Keratinocyte (primary cell): Measurements from ENCODE around the gene PHF14. TPM values are rescaled to one million over a fixed set of nuclear protein-coding genes. Genes with fewer than 3 reads are reported as not detected.

Source experiments
- DNase-seq: peaks from one replicate; pipeline ENCODE4 v3.0.0-alpha.2; 2011; ENCODE audit warnings: low read depth, missing footprints, low spot score
- FAIRE-seq: peaks from 2 replicates; lab custom pipeline; 2011; peaks lifted over from hg19 to GRCh38; lab: Jason Lieb, UNC
- H2AFZ ChIP-seq: 2 replicates; pipeline ENCODE4 v1.6.0; 2012; ENCODE audit warnings: low read length, control low read depth, inconsistent platforms; ENCODE audit not compliant: control insufficient read depth
- H3K27ac ChIP-seq: 2 replicates; pipeline ENCODE4 v1.5.1; 2011; ENCODE audit warnings: low read length; ENCODE audit not compliant: control insufficient read depth, insufficient read depth
- H3K27me3 ChIP-seq: 3 replicates; pipeline ENCODE4 v1.6.0; 2011; ENCODE audit warnings: low read length; ENCODE audit not compliant: control insufficient read depth, insufficient read depth; ENCODE audit errors: extremely low read depth
- H3K36me3 ChIP-seq, 2 experiments: 2 replicates in 1 of 2; 3 replicates in 1 of 2; pipeline ENCODE4 v1.5.1; 2011; ENCODE audit warnings: low read length in 2 of 2, mild to moderate bottlenecking in 1 of 2; ENCODE audit not compliant: control insufficient read depth in 2 of 2, insufficient read depth in 2 of 2; ENCODE audit errors: extremely low read depth in 1 of 2
- H3K4me1 ChIP-seq: 3 replicates; pipeline ENCODE4 v1.5.1; 2011; ENCODE audit warnings: low read length; ENCODE audit not compliant: control insufficient read depth, insufficient read depth; ENCODE audit errors: extremely low read depth
- H3K4me2 ChIP-seq: 3 replicates; pipeline ENCODE4 v1.6.0; 2011; ENCODE audit warnings: low read depth, low read length; ENCODE audit not compliant: control insufficient read depth, insufficient read depth; ENCODE audit errors: extremely low read depth
- H3K4me3 ChIP-seq, 3 experiments: fragments of 200-600 bp in 1 of 3; sonication (generic) in 1 of 3; 2 replicates in 2 of 3; 3 replicates in 1 of 3; pipeline ENCODE4 v1.5.1; 2011 to 2016; ENCODE audit warnings: low read length in 3 of 3, mild to moderate bottlenecking in 3 of 3, control low read depth in 2 of 3, inconsistent platforms in 1 of 3, low read depth in 1 of 3, mixed read lengths in 1 of 3, mixed run types in 1 of 3, moderate library complexity in 1 of 3; ENCODE audit not compliant: control insufficient read depth in 2 of 3, insufficient read depth in 2 of 3; ENCODE audit errors: extremely low read depth in 1 of 3
- H3K79me2 ChIP-seq: 2 replicates; pipeline ENCODE4 v1.6.0; 2012; ENCODE audit warnings: low read length; ENCODE audit not compliant: control insufficient read depth, insufficient read depth
- H3K9ac ChIP-seq: 3 replicates; pipeline ENCODE4 v1.6.0; 2011; ENCODE audit warnings: low read length; ENCODE audit not compliant: control insufficient read depth, insufficient read depth; ENCODE audit errors: extremely low read depth
- H3K9me1 ChIP-seq: 3 replicates; pipeline ENCODE4 v1.6.0; 2011; ENCODE audit warnings: low read length; ENCODE audit not compliant: control insufficient read depth, insufficient read depth; ENCODE audit errors: extremely low read depth
- H3K9me3 ChIP-seq: 2 replicates; pipeline ENCODE4 v1.5.1; 2012; ENCODE audit warnings: low read depth, low read length; ENCODE audit not compliant: control insufficient read depth
- H4K20me1 ChIP-seq: 3 replicates; pipeline ENCODE4 v1.6.0; 2011; ENCODE audit warnings: low read length; ENCODE audit not compliant: control insufficient read depth, insufficient read depth; ENCODE audit errors: extremely low read depth
- EZH2 ChIP-seq: IDR thresholded peaks from one replicate; pipeline ENCODE4 v1.6.1; 2012; ENCODE audit warnings: inconsistent platforms, mild to moderate bottlenecking, low read length, moderate library complexity
- dilution Hi-C: fragments of 300-500 bp; cut with MboI; formaldehyde crosslinking; loops from one replicate; pipeline ENCODE4 v1.7.0; 2020; ENCODE audit warnings: low sequenced_read_pairs; ENCODE audit not compliant: extremely low pct_ligation_motif_present
- polyA plus RNA-seq, 5 experiments: library from polyadenylated mRNA; depleted of rRNA in 3 of 5; stranded (reverse) in 3 of 5; stranded (forward) in 1 of 5; unstranded in 1 of 5; fragments of >200 nt; gene quantifications; 1 replicate in 1 of 5; 2 replicates in 3 of 5; 3 replicates in 1 of 5; pipeline versions ENCODE4 v1.2.1 to v1.2.3, GENCODE V29; 2011 to 2012; ENCODE audit warnings: missing spikeins in 2 of 5, low read depth in 1 of 5, low replicate concordance in 1 of 5
- TF ChIP-seq, protein P1 (sequence below), 3 experiments: IDR thresholded peaks in 1 of 3; conservative IDR thresholded peaks in 1 of 3; optimal IDR thresholded peaks in 1 of 3; 2 replicates in 2 of 3; 3 replicates in 1 of 3; pipeline versions ENCODE3 to v1.5.1; 2011; ENCODE audit warnings: low read length in 3 of 3, mild to moderate bottlenecking in 3 of 3, moderate library complexity in 2 of 3, control low read depth in 1 of 3, inconsistent platforms in 1 of 3; ENCODE audit not compliant: insufficient read depth in 2 of 3; ENCODE audit errors: extremely low read depth in 1 of 3

The PHF14 gene
- polyA plus RNA-seq, 1 donor (not counting 4 experiments of a cell fraction or from before 2014, with no cell fraction given): 16.9 TPM

DNA sequence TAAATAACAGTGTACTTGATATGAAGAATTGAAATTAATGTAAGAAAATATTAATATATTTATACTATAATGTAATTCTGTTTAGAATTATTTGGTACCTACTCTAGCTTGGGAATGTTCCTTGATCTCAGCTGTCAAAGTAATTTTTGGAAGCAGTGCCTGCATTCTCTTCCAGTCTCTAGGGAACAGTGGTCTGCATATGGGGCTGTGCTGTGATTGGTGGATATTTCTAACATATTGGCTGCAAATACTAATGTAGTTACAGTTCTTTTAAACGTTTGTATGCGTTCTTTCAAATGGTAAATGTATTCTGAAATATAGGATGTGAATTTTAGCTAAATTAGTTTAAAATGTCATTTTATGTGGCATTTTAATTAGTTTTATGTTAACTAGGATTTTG is 87.2 kb downstream of the PHF14 start:
- Histone ChIP-seq H3K36me3 (no peaks in the 10 kb centered on the region), H3K4me2 (no peak overlapping the region), H3K9ac (no peak overlapping the region), H4K20me1 (no peaks in the 10 kb centered on the region), H3K9me1 (no peaks in the 10 kb centered on the region), H3K9me3 (no peaks in the 10 kb centered on the region), H3K79me2 (no peaks in the 10 kb centered on the region), H3K4me1 (no peaks in the 10 kb centered on the region), H3K27me3 (no peaks in the 10 kb centered on the region), H3K27ac (no peak overlapping the region), H3K4me3 (no peak overlapping the region), H2AFZ (no peak overlapping the region)
- FAIRE-seq: no peak
- dilution Hi-C loops: no loop called here
- TF ChIP-seq, protein P1, sequence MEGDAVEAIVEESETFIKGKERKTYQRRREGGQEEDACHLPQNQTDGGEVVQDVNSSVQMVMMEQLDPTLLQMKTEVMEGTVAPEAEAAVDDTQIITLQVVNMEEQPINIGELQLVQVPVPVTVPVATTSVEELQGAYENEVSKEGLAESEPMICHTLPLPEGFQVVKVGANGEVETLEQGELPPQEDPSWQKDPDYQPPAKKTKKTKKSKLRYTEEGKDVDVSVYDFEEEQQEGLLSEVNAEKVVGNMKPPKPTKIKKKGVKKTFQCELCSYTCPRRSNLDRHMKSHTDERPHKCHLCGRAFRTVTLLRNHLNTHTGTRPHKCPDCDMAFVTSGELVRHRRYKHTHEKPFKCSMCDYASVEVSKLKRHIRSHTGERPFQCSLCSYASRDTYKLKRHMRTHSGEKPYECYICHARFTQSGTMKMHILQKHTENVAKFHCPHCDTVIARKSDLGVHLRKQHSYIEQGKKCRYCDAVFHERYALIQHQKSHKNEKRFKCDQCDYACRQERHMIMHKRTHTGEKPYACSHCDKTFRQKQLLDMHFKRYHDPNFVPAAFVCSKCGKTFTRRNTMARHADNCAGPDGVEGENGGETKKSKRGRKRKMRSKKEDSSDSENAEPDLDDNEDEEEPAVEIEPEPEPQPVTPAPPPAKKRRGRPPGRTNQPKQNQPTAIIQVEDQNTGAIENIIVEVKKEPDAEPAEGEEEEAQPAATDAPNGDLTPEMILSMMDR (optimal IDR thresholded peaks at IDR 0.05 in 1 of 3, IDR thresholded peaks at IDR 0.05 in 1 of 3, conservative IDR thresholded peaks at IDR 0.05 in 1 of 3; ENCODE audit: extremely low read depth in 1 of 3, insufficient read depth in 2 of 3, low read length in 3 of 3): no peak
- TF ChIP-seq EZH2: no peak
- DNase-seq: no peak

- Histone ChIP-seq H3K79me2 (no peaks in the 10 kb centered on the region), H3K27ac (no peak overlapping the region), H2AFZ (no peak overlapping the region), H3K4me2 (no peak overlapping the region), H3K4me1 (no peaks in the 10 kb centered on the region), H4K20me1 (no peaks in the 10 kb centered on the region), H3K4me3 (no peak overlapping the region), H3K9me1 (no peaks in the 10 kb centered on the region), H3K27me3 (no peaks in the 10 kb centered on the region), H3K36me3 (no peaks in the 10 kb centered on the region), H3K9ac (no peak overlapping the region), H3K9me3 (no peaks in the 10 kb centered on the region)
- DNase-seq (no peak), FAIRE-seq (no peak)
- dilution Hi-C loops: no loop called here
- no peak for TF ChIP-seq EZH2
- TF ChIP-seq, protein P1 (optimal IDR thresholded peaks at IDR 0.05 in 1 of 3, IDR thresholded peaks at IDR 0.05 in 1 of 3, conservative IDR thresholded peaks at IDR 0.05 in 1 of 3; ENCODE audit: extremely low read depth in 1 of 3, insufficient read depth in 2 of 3, low read length in 3 of 3): no peak
These were observed 88.4 kb downstream of the PHF14 start for GRCh38 chr7:11062110-11062509.
